GM18951 (cell line): ENCODE results near the gene OR6J1.

Source experiments
- POLR2A ChIP-seq: IDR thresholded peaks from 4 replicates; pipeline ENCODE4 v1.6.1; 2011; ENCODE audit warnings: mild to moderate bottlenecking; ENCODE audit not compliant: insufficient read length, insufficient read depth; ENCODE audit errors: extremely low read depth
- in situ Hi-C: fragments of 300-500 bp; cut with MboI; formaldehyde crosslinking; loops from one replicate; pipeline ENCODE4 v1.12.0; 2022; ENCODE audit warnings: low sequenced_read_pairs, mixed read lengths, inconsistent platforms; ENCODE audit not compliant: unreplicated experiment

Gene OR6J1

DNA sequence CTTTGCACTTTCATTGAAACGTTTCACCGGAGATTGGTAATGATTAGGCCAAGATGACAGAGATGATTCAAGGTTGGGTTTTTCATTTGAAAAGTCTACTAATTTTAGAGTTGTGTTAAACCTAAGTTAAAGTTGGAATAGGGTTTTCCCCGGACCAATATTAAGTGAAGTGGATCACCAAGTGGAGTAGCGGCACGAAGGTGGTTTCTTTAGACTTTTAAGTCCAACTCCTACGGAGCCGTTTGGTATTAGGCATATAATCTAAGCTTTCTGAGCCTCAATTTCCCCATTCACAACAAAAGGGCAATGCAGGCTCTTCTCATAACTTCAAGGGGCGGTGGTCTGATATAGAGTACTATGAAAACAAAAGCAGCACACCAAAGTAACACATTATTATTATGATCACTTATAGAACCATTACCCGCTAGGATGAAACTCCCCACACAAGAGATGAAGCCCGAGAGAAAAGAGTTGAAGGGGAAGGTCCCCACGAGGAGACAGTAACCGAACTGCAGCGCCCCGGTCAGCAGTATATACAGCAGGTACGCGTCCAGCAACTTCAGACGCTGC is 55.5 kb downstream of the OR6J1 start:
- in situ Hi-C loops, result loop anchor here (10.0 kb wide), 1 partner anchor 266 kb away; no protein-coding TSS in a partner anchor
- TF ChIP-seq POLR2A, result no peak

DNA sequence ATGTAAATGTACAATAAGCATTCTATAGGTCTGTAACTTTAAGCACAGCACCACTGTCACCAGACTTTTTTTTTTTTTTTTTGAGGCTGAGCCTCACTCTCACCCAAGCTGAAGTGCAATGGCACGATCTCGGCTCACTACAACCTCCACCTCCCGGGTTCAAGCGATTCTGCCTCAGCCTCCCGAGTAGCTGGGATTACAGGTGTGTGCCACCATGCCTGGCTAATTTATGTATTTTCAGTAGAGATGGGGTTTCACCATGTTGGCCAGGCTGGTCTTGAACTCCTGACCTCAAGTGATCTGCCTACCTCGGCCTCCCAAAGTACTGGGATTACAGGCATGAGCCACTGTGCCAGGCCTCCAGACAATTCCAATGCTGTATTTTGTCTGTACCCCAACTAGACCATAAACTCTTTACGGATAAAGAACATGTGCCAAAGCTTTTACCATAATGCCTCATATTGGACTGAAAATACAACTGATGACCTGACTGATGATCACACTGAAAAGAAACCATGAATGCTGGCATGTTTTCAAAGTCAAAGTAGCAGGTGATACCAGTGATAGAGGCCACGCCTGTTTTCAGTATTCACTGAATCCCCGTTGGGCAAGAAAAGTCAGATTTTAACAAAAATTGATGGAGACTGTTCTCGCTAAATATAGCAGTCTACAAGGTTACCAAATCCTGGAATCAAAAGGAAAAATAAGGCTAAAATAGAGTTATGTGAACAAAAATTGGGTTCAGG is 56.3 kb downstream of the OR6J1 start:
- in situ Hi-C loops, result loop anchor here (10.0 kb wide), 1 partner anchor 267 kb away; no protein-coding TSS in a partner anchor

DNA sequence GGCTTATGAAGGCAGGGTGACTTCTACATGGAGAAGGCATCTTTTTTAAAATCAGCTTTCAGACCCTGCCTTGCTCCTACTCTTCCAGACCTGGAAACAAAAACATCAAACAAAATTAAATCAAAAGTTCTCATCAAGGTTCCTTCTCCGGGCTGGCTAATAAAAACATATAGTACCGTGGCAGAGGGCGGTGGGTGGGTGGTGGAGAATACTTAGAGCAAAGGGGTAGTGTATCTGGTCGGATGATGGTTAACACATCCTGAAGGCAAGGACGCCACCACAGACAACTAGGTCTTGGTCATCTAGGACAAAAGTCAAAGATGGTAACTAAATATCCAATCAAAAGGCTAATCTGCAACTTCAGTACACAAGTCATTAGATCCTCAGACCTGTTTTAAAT is 56.9 kb downstream of the OR6J1 start:
- TF ChIP-seq POLR2A, result no peak
- in situ Hi-C loops, result loop anchor here (10.0 kb wide), 1 partner anchor 268 kb away; no protein-coding TSS in a partner anchor

DNA sequence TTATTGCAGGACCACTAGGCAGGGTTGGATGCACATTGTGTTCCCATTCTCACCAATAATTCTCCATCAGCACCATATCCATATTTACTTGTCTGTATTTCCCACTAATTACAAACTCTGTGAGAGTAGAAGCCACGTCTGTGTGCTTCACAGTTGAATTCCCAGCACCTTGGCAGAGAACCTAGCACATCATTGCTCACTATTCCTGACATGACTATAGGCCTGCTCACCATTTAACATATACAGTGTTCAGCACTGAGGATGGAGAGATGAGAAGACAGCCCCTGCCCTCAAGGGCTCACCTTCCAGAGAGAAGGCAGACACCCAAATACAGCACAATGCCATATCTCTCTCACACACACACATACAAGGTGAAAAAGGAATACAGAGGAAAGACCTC is 60.2 kb downstream of the OR6J1 start:
- TF ChIP-seq POLR2A, result no peak
- in situ Hi-C loops, result loop anchor here (10.0 kb wide), 1 partner anchor 271 kb away; no protein-coding TSS in a partner anchor
